Activated CD4-positive, alpha-beta T cell treated with anti-CD3 and anti-CD28 coated beads, Interleukin-2, amount 50 U/mL, for 4 hours (primary cell): ENCODE results near the gene NUTF2.
"Not testable (repeated sequence)": the region's sequence is repeated elsewhere in the genome, so short reads cannot be mapped to it uniquely, and the experiment has no call there.

ENCODE experiments used
- DNase-seq, 2 experiments: peaks; one replicate each; pipeline ENCODE4 v3.0.0-alpha.2; 2020

NUTF2 gene

DNA sequence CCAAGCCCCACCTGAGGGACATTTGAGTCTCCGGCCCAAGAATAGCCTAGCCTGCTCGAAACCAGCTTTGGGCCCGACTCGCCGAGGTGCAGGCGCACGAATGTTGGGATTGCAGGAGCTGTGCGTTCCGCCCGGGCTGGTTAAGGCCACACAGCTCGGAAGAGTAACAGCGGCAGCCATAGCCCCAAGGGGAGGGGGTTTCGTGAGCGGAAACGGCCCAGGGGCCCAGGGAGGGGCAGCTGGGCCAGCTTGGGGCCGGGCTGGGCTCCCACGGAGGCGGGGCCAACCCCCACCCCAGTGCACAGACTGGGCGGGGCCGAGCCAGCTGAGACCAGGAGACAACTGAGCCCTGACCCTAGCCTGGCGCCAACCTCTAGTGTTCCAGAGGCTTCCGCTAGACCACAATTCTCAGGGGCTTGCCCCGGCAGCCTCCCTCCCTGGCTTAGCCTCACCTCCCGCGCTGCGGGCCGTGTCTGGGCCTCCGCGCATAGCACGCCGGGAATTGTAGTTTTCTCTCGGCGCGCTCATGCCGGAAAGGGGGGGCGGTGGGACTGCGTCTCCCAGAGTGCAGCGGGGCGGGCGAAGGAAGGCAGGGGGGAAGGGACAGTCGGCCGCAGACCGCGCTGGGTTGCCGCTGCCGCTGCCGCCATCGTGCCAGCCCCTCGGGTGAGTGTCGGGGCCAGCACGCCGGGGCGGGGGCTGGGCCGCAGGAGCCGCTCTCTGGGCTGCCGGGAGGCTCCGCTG, at the start of gene NUTF2:
NUTF2 (plus strand) TSS at position 614 of the 744 bp plus-strand sequence. CDS start 18,198 bp downstream, outside the sequence.
- DNase-seq: peak; percentile 94

- no peak for DNase-seq
Observed at GRCh38 chr16:67800338-67800926, 46.3 kb upstream of the NUTF2 start.

DNA sequence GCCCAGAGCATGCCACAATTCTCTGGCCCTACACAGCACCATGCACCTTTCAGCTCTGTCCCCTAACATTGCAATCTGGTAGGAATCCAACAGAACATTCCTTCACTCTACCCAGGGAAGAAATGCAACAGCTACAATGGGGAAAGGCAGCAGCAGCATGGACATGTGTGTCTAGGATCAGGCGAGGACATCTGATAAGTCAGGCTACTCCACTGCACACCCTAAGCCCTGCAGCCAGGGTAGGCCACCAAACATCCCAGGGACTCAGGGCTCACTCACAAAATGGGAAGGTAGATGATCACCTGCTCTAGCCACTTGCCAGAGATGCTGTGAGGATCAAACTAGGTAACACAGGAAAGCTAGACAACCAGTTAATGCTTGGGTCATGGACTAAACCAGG, 45.5 kb upstream of the NUTF2 start:
- no peak for DNase-seq

DNA sequence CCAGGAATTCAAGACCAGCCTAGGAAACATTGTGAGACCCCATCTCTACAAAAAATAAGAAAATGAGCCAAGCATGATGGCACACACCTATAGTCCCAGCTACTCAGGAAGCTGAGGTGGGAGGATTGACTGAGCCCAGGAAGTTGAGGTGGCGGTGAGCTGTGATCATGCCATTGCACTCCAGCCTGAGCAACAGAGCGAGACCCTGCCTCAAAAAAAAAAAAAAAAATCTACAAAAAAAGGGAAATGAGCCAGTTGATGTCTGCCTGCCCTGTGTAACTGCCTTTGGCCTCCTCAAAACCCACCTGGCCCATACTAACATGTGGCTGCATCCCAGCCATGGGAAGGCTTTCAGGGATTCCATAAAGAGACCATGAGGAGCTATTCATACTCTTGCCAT, 44.9 kb upstream of the NUTF2 start:
- DNase-seq: peak; percentile 13 to 37

DNA sequence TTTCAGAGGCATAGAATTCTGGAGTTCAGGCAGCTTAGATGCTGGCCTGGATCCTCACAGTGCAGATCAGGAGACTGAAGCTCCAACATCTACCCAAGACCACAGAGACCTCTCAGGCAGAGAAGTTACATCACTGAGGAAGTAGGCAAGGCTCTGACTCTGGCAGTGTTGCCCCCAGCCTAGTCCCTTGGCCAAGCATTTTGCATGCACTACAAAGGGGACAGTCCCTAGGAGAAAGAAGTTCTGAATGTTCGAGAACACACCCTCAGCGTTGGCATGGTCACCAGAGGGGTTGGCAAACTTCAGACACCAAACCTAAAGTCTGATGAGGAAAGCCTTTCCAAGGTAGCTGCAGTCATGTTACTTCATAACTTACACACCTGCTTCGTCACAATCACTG, 42.8 kb upstream of the NUTF2 start:
- DNase-seq: no peak

GRCh38 chr16:67804853-67805542, 41.7 kb upstream of the NUTF2 start:
- no peak for DNase-seq

- DNase-seq: no peak
Observed at GRCh38 chr16:67805718-67806427, 40.9 kb upstream of the NUTF2 start.

- DNase-seq: peak; percentile 94 to 95
Observed at GRCh38 chr16:67806428-67807147, 40.1 kb upstream of the NUTF2 start, which contains the start of the genes RANBP10 and TSNAXIP1. Gene RANBP10, minus strand, starts transcription at chr16:67806560. Its CDS starts 24 bp downstream, at chr16:67806536. Gene TSNAXIP1, plus strand, starts transcription at chr16:67806889. Its CDS starts 261 bp downstream, at chr16:67807150.

- no peak for DNase-seq
Observed at GRCh38 chr16:67807148-67807682, 39.5 kb upstream of the NUTF2 start.

DNA sequence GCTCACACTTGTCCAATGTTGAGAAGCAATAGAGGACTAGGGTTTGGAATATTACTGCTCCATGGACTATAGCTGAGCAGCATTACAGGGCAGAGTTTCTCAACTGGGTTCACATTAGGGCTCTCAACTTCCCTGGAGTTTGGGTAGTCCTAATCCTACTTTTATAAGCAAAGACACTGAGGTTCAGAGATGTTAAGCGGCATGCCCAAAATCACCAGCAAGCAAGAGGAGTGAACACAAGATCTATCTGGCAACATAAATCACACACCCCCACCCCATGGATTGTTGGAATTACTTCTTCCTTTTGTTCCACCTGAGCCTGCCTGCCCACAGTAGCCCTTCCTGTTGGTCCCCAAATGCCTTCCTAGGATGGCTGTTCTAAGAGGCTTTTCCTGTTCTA, 34.8 kb upstream of the NUTF2 start:
- no peak for DNase-seq

GRCh38 chr16:67814567-67814966, 32.2 kb upstream of the NUTF2 start:
- no peak for DNase-seq

- no peak for DNase-seq
Observed at GRCh38 chr16:67820608-67821259, 26.0 kb upstream of the NUTF2 start.

DNA sequence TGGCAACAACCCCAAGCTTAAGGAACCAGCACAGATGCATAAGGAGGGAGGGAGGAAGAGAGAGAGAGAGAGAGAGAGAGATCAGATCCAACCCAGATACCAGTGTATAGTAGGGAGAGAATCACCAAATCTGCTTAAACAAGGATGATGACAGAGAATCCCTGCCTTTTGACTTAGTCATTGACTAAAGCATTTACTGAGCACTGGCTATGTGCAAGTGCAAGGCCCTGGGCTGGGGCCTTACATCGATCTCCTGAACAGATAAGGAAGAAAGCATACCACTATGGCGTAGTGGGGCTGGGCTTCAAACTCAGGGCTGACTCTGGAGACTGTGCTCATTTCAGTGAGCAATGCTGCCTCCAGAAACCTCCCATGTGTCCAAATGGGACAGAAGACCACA, 24.2 kb upstream of the NUTF2 start:
- DNase-seq: no peak

DNA sequence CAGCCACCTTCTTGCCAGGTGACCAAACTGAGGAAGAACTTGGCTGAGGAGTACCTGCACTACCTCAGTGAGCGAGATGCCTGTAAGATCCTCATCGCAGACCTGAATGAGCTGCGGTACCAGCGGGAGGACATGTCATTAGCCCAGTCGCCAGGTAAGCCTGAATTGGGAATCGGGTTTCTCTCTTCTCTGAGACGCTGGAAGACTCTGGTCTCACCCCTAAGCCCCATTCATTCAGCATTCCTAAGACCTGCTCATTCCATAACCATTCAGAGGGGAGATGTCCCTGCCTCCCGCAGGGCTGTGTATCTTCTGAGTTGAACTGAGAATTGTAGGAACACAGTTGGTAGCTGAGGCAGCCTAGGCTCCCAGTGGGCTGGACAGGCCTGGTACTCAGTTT, 21.6 kb upstream of the NUTF2 start:
- no peak for DNase-seq

GRCh38 chr16:67825906-67826305, 20.8 kb upstream of the NUTF2 start:
- no peak for DNase-seq

DNA sequence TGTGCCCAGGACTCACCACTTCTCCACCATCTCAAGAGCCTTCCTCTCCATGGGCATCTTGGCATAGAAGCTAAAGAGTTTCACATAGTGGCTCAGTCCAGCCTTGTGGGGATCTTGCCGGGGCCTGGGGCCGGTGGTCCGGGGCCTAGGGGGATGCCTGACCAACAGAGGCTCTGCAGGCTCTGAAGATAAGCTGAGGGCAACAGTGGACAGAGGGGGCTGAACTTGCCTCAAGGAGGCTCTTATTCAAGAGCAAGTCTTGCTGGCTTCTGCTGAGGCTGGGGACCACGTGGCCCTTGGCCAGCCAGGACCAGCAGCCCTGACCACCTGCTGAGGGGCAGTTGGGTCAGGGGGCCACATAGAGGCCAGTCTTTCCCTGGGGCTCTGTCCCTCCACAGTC, 18.1 kb upstream of the NUTF2 start:
- no peak for DNase-seq

DNA sequence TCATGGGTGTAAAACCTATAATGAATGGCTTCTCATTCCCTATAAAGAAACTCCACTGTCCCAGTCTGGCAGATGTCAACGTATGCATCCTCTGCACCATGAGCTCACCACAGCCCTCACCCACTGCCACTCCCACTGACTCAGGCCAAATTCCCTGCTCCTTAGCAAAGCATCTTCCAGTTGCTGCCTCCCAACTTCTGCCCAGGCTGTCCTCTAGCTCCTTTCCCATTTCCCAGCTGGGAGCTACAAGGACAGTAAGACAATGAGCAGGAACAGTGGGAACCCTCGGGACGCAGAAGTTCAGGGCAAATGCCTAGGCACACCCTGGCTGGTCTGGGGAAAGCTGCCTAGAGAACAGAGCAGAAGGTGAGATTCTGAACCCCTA, 13.7 kb upstream of the NUTF2 start:
- no peak for DNase-seq

DNA sequence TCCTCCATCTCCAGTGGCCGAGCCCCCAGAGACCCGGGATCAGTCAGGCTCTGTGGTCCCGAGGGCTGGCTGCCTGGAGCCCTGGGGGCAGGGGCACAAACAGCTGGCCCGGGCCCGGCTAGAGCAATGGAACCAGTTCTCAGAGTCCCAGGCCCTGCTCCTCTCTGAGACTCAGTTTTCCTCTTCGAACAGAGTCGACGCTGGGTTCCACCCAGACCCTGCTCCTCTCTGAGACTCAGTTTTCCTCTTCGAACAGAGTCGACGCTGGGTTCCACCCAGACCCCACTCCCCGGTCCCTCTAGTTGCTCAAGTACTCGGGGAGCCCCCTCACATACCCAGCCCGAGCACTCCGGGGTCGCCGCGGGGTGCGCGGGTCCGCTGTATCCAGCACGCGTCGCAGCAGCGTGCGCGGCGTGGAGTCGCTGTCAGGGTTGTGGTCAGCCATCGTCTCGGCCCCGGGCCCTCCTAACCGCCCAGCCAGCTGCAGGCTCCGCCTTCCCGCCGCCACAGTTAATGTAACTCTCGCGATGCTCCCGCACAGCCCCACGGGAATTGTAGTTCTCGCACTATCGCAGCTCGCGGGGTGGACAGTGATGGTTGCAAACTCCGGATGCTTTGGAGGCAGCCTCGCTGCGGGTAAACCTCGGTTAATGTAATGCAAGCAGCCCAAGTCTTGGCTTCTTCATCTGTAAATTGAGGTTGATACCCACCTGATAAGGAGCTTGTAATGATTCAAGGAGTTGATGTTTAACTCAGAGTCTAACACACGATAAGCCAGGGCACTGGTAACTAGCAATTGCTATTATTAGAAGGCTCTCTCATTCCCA, 13.1 kb upstream of the NUTF2 start:
- peak; percentile 88 to 91 for DNase-seq

- no peak for DNase-seq
Observed at GRCh38 chr16:67834242-67834614, 12.5 kb upstream of the NUTF2 start.

- DNase-seq: not testable (repeated sequence)
Observed at GRCh38 chr16:67837190-67837589, 9.5 kb upstream of the NUTF2 start.

DNA sequence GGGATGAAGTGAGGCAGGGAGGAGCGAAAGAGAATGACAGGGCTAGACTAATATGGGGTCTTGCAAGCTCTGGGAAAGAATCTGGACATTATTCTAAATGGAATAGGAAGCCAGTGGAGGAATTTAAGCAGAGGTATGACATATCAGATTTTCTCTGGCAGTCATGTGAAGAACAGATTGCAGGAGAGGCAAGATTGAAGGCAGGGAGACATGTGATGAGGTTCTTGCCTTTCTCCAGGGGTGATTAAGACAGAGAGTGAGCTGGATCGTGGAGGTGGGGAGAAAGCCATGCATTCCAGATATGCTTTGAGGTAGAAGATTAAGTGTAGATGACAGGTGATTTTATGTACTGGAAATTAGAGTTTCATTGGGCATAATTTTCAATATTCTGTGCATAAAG, 8.9 kb upstream of the NUTF2 start:
- DNase-seq: no peak
